SK-N-SH treated with all-trans-retinoic acid at 6 μM for 48 hours (cell line): ENCODE data around the gene FAM222B.
"Not testable (repeated sequence)": the region's sequence is repeated elsewhere in the genome, so short reads cannot be mapped to it uniquely, and the experiment has no call there.

Experiments used
- CREB5 ChIP-seq: fragments of 250-450 bp; sonication (Bioruptor Pico); IDR thresholded peaks from 2 replicates; pipeline ENCODE4 v1.5.1; 2020; ENCODE audit warnings: low read depth, mild to moderate bottlenecking, moderate library complexity
- ISL1 ChIP-seq: fragments of 250-450 bp; sonication (Bioruptor Pico); IDR thresholded peaks from 2 replicates; pipeline ENCODE4 v2.1.2; 2022; ENCODE audit warnings: mild to moderate bottlenecking, moderate library complexity
- TOX ChIP-seq: fragments of 250-450 bp; sonication (Bioruptor Pico); IDR thresholded peaks from 2 replicates; pipeline ENCODE4 v1.8.0; 2021; ENCODE audit warnings: mild to moderate bottlenecking, moderate library complexity, borderline replicate concordance
- ZFP3 ChIP-seq: fragments of 250-450 bp; sonication (Bioruptor Pico); IDR thresholded peaks from 2 replicates; pipeline ENCODE4 v1.5.0; 2020; ENCODE audit warnings: mild to moderate bottlenecking, moderate library complexity
- TF ChIP-seq, protein P1 (sequence below): fragments of 250-450 bp; sonication (Bioruptor Pico); IDR thresholded peaks from 2 replicates; pipeline ENCODE4 v1.5.0; 2020; ENCODE audit warnings: mild to moderate bottlenecking, moderate library complexity
- TF ChIP-seq, protein P2 (sequence below): fragments of 250-450 bp; sonication (Bioruptor Pico); IDR thresholded peaks from 2 replicates; pipeline ENCODE4 v1.8.0; 2021; ENCODE audit warnings: low read depth, mild to moderate bottlenecking, moderate library complexity, borderline replicate concordance

GRCh38 chr17:28794846-28795441, 47.6 kb downstream of the FAM222B start:
- TF ChIP-seq ZFP3; ISL1 (CRISPR knock-in tag); CREB5 (CRISPR knock-in tag); TOX (CRISPR knock-in tag): not testable (repeated sequence)
- TF ChIP-seq, protein P1, sequence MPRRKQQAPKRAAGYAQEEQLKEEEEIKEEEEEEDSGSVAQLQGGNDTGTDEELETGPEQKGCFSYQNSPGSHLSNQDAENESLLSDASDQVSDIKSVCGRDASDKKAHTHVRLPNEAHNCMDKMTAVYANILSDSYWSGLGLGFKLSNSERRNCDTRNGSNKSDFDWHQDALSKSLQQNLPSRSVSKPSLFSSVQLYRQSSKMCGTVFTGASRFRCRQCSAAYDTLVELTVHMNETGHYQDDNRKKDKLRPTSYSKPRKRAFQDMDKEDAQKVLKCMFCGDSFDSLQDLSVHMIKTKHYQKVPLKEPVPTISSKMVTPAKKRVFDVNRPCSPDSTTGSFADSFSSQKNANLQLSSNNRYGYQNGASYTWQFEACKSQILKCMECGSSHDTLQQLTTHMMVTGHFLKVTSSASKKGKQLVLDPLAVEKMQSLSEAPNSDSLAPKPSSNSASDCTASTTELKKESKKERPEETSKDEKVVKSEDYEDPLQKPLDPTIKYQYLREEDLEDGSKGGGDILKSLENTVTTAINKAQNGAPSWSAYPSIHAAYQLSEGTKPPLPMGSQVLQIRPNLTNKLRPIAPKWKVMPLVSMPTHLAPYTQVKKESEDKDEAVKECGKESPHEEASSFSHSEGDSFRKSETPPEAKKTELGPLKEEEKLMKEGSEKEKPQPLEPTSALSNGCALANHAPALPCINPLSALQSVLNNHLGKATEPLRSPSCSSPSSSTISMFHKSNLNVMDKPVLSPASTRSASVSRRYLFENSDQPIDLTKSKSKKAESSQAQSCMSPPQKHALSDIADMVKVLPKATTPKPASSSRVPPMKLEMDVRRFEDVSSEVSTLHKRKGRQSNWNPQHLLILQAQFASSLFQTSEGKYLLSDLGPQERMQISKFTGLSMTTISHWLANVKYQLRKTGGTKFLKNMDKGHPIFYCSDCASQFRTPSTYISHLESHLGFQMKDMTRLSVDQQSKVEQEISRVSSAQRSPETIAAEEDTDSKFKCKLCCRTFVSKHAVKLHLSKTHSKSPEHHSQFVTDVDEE = not testable (repeated sequence)
- TF ChIP-seq, protein P2, sequence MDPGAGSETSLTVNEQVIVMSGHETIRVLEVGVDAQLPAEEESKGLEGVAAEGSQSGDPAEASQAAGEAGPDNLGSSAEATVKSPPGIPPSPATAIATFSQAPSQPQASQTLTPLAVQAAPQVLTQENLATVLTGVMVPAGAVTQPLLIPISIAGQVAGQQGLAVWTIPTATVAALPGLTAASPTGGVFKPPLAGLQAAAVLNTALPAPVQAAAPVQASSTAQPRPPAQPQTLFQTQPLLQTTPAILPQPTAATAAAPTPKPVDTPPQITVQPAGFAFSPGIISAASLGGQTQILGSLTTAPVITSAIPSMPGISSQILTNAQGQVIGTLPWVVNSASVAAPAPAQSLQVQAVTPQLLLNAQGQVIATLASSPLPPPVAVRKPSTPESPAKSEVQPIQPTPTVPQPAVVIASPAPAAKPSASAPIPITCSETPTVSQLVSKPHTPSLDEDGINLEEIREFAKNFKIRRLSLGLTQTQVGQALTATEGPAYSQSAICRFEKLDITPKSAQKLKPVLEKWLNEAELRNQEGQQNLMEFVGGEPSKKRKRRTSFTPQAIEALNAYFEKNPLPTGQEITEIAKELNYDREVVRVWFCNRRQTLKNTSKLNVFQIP = not testable (repeated sequence)
